Fibroblast of skin of left biceps (primary cell): ENCODE measurements around the gene COX14.
A peak's percentile ranks its signal among the peaks of the same experiment; 100 is the strongest.
"Not testable (repeated sequence)": the region's sequence is repeated elsewhere in the genome, so short reads cannot be mapped to it uniquely, and the experiment has no call there.

Experiments
- DNase-seq, 2 experiments: peaks; one replicate each; pipeline ENCODE4 v3.0.0-alpha.2; 2013; ENCODE audit warnings: low read depth in 2 of 2

The COX14 gene

GRCh38 chr12:50107416-50108268 is 4.4 kb upstream of the COX14 start:
- no peak for DNase-seq

DNA sequence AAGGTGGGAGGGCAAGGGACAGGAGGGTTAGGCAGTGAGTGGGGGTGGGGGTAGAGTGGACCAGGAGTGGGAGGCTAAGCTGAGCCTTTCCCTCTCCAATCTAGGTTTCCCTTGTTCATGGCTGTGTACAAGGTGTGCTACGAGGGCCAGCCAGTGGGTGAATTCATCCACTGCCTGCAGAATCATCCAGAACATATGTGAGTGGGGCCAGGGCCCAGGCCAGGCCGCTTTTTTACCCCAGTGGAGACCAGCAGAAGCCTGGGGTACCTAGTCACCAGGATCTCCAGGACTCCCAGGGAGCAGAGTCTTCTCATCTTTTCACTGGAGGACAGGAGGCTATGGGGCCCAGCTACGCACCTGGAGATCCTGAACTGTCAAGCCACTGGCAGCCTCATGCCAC is 2.7 kb upstream of the COX14 start:
- no peak for DNase-seq

DNA sequence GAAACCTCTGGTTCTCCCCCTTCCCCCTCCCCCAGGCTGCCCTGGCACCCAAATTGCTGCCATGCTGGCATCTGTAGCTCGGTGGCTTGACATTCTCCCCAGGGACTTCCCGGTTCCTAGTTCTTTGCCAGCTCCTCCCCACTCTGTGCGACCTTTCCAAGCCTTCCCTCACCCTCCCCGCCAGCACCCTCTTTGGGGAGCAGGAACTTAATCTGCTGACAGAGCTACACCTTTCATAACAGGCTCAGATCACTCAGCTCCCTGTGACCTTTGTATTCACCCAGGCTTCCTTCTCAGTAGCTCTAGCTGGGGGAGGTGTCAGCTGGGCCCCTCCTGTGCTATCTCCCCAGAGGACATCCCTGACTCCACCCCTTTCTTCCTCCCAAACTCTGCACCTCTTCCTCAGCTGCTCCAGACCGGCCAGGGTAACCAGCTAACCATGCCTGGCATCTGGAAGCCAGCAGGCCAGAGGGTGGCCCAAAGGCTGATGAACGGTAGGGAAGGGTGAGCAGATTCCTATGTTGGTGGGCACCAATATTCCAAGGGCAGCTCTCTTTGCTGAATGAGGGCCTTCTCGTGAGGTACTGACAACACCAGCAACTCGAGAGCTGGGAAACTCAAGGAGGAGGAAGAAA is 1.8 kb upstream of the COX14 start:
- DNase-seq: no peak

- DNase-seq: no peak
Observed at GRCh38 chr12:50110762-50111351, 1.2 kb upstream of the COX14 start.

- no peak for DNase-seq
Observed at GRCh38 chr12:50111395-50111692, 692 bp upstream of the COX14 start.

- no peak for DNase-seq
Observed at GRCh38 chr12:50112456-50113218, 601 bp downstream of the COX14 start.

GRCh38 chr12:50117057-50117622 is 5.1 kb downstream of the COX14 start:
- DNase-seq: no peak

GRCh38 chr12:50119387-50119786 is 7.4 kb downstream of the COX14 start:
- no peak for DNase-seq

DNA sequence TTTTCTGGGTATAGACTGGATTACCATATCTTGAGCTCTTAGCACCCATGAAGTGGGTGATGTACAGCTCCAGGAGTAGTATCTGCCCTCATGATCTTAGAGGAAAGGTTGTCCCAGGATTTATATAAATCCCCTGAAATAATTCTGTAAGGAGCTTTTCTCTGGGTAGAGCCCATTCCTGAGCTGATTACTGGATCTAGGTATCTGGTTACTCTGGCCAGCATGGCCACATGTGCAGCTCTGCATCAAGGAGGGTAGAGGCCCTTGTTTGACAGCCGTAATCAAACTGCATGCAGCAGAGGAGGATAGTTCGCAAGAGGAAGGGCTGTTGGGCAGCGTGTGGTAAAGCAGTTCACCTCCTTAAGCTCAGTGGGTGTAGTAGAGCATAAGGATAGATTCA is 8.5 kb downstream of the COX14 start:
- DNase-seq: no peak

DNA sequence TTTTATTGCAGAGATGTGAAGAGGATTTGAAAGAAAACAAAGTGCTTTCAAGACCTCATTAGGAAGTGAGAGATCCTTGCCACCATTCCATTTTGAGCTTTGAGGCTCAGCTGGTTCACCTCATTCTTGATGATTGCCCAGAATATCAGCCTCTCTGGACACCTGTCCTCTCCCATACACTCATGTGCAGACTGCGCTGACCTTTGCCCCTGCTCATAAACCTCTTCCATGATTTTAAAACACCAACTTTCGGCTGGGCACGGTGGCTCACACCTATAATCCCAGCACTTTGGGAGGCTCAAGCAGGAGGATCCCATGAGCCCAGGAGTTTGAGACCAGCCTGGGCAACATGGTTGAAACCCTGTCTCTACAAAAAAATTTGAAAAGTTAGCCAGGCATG is 8.9 kb downstream of the COX14 start:
- DNase-seq: no peak

DNA sequence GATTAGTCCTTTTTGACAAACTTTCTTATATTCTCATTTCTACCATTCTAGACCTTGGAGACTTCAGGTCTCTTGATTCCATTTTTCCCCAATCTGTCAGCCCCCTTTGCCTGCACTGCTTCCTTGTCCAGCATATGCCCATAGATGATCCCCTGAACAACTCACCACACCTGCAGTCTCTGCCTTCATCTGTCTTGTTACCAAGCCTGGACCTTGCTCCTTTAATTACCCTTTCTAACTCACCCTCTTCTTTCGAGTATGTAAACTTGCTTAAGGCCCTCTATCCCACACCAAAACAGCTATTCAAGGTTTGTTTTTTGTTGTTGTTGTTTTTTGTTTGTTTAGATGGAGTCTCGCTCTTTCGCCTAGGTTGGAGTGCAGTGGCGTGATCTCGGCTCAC is 9.6 kb downstream of the COX14 start:
- no peak for DNase-seq

GRCh38 chr12:50123203-50123602 is 11.2 kb downstream of the COX14 start:
- DNase-seq: no peak

GRCh38 chr12:50127546-50127945 is 15.5 kb downstream of the COX14 start:
- no peak for DNase-seq

DNA sequence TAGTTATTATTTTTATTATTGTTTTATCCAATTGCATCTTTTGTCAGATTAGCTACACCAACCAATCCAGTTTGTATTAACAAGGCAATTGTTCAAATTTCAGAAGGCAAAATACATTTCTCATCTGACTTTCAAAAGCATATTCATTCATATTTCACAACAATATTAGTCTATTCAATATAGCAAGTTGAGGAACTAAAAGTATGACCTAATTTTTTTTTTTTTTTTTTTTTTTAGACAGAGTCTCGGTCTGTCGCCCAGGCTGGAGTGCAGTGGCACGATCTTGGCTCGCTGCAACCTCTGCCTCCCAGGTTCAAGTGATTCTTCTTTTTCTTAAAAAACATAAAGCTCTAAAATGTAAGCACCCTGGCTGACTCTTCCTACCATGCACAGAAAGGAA is 17.3 kb downstream of the COX14 start:
- DNase-seq: no peak

GRCh38 chr12:50132505-50133135 is 20.6 kb downstream of the COX14 start:
- peak in 1 of 2 experiments; percentile 23 for DNase-seq

GRCh38 chr12:50142993-50143392 is 31.0 kb downstream of the COX14 start:
- no peak for DNase-seq

DNA sequence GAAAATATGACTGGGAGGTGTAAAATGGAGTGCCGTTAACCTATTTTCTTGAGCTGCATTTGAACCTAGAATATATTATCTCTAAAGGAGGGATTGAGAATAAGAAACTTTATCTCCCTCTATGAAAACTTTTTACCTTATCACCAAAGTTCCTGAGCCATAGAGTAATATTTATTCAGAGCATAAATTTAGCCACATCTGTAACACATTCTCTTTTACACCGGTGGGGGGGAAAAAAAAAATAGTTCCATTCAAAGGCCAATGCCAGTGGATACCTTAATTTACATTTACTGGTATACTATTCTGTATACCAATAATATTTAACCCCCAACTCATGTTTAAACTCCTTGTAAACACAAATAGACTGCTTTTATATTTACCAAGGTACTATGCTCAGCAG is 33.4 kb downstream of the COX14 start:
- no peak for DNase-seq

DNA sequence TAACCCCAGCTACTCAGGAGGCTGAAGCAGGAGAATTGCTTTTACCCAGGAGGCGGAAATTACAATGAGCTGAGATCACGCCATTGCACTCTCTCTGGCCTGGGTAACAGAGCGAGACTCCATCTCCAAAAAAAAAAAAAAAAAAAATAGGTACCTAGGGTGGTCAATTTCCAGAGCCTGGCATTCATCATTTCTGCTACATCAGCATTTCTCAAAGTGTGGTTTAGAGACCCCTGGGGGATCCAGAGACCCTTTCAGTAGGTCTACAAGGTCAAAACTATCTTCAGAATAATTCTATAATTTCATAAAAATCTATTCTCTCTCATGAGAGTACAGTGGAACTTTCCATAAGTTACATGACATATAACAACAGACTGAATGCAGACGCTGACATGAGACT is 35.2 kb downstream of the COX14 start:
- DNase-seq: no peak

- DNase-seq: not testable (repeated sequence)
Observed at GRCh38 chr12:50148011-50148410, 36.0 kb downstream of the COX14 start.

DNA sequence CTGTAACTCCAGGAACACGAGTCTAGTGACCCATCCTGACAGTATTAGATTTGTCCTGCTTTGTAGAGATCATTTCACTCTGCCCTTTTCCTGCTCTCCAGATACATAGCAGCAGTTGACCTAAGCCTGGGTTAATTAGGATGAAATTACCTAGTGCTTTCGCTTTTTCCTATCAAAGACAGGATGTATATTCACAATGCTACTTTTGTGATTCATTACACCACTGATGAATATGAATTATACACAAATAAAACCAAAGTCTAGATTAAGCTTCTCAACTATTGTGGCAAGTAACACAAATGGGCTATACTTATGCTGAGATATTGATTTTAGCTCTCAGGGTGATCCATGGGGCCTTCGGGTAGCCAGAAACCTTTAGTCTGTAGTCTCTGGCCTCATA is 37.3 kb downstream of the COX14 start:
- no peak for DNase-seq

GRCh38 chr12:50151047-50151687 is 39.1 kb downstream of the COX14 start:
- DNase-seq: no peak
